Erythroblast (primary cell): ENCODE results near the gene ZKSCAN5.

Experiments
- GATA1 ChIP-seq: IDR thresholded peaks from 2 replicates; pipeline ENCODE4 v1.6.1; 2011; ENCODE audit warnings: low read depth, mild to moderate bottlenecking, control low read depth, low read length, moderate library complexity
- POLR2A ChIP-seq: IDR thresholded peaks from 2 replicates; pipeline ENCODE4 v1.6.1; 2011; ENCODE audit warnings: mild to moderate bottlenecking, low read length

DNA sequence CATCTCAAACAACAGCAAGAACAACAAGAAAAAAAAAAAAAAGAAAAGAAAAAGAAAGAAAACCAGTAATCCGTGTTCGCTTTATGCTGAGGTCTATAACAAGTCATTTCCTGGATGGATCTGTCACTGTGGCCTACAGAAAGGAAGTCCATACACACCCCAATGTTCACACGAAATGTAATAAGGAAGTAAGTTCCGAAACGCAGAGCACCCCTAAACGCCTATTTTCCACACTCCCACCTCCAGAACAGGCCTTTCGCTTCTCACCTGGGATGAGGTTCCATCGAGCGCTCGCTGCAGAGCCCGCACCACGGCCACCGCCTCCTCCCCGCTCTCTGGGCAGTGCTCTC lies 5.1 kb upstream of the ZKSCAN5 start:
- TF ChIP-seq POLR2A: no peak
- TF ChIP-seq GATA1: no peak
